ENCODE data around the gene VAMP5.

VAMP5 gene

GRCh38 chr2:85561280-85562212, 22.7 kb upstream of the VAMP5 start, which contains the start of gene GGCX:
Gene GGCX (minus strand): TSS chr2:85561493. CDS start chr2:85561428, 65 bp downstream.
- TF ChIP-seq CTCF (conservative IDR thresholded peaks at IDR 0.05; ENCODE audit: low read depth, low read length), result no peak
- peak; percentile 83 for DNase-seq (ENCODE audit: low read depth)
- peak within 1 kb of the TSS; percentile 95 for H3K4me3 ChIP-seq (ENCODE audit: low read length)

- TF ChIP-seq CTCF (conservative IDR thresholded peaks at IDR 0.05; ENCODE audit: low read depth, low read length), result no peak
These were observed 20.1 kb upstream of the VAMP5 start for GRCh38 chr2:85564144-85564563.

GRCh38 chr2:85566265-85566664, 18.0 kb upstream of the VAMP5 start:
- no peak for DNase-seq (ENCODE audit: low read depth)
- TF ChIP-seq CTCF (conservative IDR thresholded peaks at IDR 0.05; ENCODE audit: low read depth, low read length), result no peak
- H3K4me3 ChIP-seq (ENCODE audit: low read length), result no peak overlapping the region

More at GRCh38 chr2:85564144-85564563, 20.1 kb upstream of the VAMP5 start:
- no peak overlapping the region for H3K4me3 ChIP-seq (ENCODE audit: low read length)
- DNase-seq (ENCODE audit: low read depth), result no peak

GRCh38 chr2:85575739-85576138, 8.5 kb upstream of the VAMP5 start:
- TF ChIP-seq CTCF (conservative IDR thresholded peaks at IDR 0.05; ENCODE audit: low read depth, low read length), result no peak
- no peak overlapping the region for H3K4me3 ChIP-seq (ENCODE audit: low read length)
- DNase-seq (ENCODE audit: low read depth), result no peak

GRCh38 chr2:85577063-85577385, 7.2 kb upstream of the VAMP5 start:
- no peak overlapping the region for H3K4me3 ChIP-seq (ENCODE audit: low read length)
- DNase-seq (ENCODE audit: low read depth), result no peak
- no peak for TF ChIP-seq CTCF (conservative IDR thresholded peaks at IDR 0.05; ENCODE audit: low read depth, low read length)

- no peak for TF ChIP-seq CTCF (conservative IDR thresholded peaks at IDR 0.05; ENCODE audit: low read depth, low read length)
- H3K4me3 ChIP-seq (ENCODE audit: low read length), result no peak within 1 kb of the TSS
These were observed 6.6 kb upstream of the VAMP5 start, which contains the start of gene VAMP8 for GRCh38 chr2:85577386-85578242. Gene VAMP8 (plus strand): TSS chr2:85577586. CDS start chr2:85577647, 61 bp downstream.

More at GRCh38 chr2:85577386-85578242, 6.6 kb upstream of the VAMP5 start, which contains the start of gene VAMP8:
- no peak for DNase-seq (ENCODE audit: low read depth)

All from retinal pigment epithelial cell (primary cell).